Amniotic stem cell (primary cell): ENCODE measurements around the gene MEN1.
"Not testable (repeated sequence)": the region's sequence is repeated elsewhere in the genome, so short reads cannot be mapped to it uniquely, and the experiment has no call there.

Source experiments
- DNase-seq: peaks from one replicate; lab custom pipeline; 2025; lab: John Stamatoyannopoulos, UW

Gene MEN1

GRCh38 chr11:64832467-64833197 is 22.3 kb upstream of the MEN1 start:
- no peak for DNase-seq

DNA sequence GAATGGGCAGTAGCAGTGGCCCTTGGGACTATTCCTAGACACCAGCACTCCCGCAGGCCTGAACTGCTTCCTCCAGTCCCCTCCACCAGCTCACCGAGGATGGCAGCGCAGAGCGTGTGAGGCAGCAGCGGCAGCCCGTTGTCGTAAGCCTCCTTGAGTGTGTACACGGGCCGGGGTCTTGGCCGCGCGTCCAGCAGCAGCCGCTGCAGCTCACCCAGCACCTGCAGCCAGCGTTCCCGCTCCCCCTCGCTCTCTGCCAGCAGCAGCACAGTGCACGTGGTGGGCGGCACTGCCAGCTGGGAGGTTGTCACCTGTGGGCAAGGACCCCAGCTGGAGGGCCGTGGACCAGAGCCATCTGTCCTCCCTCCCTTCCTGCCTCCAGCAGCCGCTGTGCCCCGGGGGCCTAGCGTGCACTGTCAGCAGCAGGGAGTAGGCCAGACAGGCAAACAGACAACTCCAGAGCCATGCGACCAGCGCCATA is 21.1 kb upstream of the MEN1 start:
- DNase-seq = no peak

- DNase-seq = no peak
Observed at GRCh38 chr11:64829536-64830251, 19.3 kb upstream of the MEN1 start.

DNA sequence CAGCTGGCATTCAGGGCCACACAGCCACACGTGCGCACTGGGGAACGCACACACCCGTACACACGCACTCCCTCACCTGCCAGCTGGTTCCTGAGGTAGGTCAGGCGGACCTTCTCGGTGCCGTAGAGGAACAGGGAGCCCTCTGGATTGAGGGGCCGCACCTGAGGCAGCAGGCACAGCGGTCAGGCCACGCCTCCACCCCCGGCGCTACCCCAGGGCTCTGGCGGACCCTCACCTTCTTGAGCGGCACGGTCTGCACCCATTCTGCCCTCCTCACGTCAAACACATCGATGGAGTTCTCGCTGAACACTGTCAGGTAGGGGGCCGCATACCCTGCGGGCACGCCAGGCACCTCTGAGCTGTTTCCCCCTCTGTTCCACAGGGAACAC is 17.1 kb upstream of the MEN1 start:
- DNase-seq = no peak

- no peak for DNase-seq
Observed at GRCh38 chr11:64826578-64827450, 16.5 kb upstream of the MEN1 start.

DNA sequence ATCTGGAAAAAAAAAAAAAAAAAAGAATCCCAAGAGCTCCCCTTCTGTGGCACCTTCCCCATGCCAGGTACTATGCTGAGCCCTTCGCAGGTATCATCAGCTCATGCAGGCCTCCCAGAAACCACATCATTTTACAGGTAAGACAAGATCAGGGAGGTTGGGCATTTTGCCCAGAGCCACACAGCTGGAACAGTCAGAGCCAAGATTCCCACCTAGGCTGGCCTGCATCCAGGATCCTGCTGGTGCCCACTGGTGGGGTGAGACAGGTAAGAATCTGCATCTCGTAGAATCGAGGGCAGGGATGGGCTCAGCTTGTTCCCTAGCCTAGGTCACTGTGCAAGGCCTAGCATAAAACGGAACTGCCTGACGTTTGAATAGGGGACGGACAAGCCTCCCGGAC is 15.7 kb upstream of the MEN1 start:
- DNase-seq = no peak

DNA sequence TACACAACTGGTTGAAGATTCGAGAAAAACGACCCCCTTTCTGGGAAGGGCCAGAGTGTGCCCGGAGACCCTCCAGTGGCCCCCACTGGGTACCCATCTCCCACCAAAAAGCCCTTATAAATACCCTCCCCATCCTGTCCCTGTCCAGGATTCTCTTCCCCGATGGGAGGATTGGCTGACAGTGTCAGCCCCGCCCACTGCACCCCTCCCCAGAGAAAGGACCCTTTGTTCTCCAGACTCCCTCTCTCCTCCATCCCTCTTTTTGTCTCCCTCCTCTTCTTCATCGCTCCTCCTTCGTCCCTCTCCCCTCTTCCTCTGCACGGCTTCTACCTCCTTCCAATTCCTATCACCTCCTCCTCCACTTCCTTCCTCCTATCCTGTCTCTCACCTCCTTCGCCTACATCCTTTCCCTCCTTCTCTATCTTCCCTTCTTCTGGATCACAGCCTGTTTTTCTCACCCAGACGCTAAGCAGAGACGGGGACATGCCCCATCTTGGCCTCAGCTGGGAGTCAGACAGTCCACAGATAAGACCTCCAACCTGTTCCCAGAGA is 13.3 kb upstream of the MEN1 start:
- no peak for DNase-seq

GRCh38 chr11:64817476-64817875 is 7.1 kb upstream of the MEN1 start:
- no peak for DNase-seq

DNA sequence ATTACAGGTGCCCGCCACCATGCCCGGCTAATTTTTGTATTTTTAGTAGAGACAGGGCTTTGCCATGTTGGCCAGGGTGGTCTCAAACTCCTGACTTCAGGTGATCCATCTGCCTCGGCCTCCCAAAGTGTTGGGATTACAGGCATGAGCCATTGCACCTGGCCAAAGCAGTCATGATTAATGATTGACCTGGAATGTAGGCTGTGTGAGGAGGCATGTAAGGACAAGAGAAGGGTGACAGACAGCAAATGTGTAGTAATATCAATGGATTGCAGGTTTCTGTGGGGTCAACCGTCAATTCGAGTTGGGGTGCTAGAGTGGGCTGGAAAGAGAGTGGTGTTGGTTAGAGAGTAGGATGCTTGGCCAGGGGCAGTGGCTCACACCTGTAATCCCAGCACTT is 5.1 kb upstream of the MEN1 start:
- DNase-seq = not testable (repeated sequence)

DNA sequence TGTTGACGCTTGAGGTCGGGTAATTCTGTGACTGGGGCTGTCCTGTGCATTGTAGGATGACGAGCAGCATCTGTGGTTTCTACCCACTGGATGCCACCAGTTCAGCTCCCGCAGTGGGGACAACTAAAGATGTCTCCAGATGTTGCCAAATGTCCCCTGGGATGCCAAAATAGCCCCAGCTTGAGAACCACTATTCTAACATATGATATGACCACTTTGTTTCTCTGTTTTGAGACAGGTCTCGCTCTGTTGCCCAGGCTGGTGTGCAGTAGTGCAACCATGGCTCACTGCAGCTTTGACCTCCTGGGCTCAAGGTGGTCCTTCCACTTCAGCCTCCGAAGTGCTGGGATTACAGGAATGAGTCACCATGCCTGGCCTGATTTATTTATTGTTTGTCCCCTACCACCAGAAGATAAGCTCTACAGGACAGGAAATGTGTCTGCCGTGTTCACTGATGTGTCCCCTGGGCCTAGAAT is 4.4 kb upstream of the MEN1 start:
- DNase-seq = no peak

GRCh38 chr11:64813826-64814225 is 3.5 kb upstream of the MEN1 start:
- DNase-seq = no peak

DNA sequence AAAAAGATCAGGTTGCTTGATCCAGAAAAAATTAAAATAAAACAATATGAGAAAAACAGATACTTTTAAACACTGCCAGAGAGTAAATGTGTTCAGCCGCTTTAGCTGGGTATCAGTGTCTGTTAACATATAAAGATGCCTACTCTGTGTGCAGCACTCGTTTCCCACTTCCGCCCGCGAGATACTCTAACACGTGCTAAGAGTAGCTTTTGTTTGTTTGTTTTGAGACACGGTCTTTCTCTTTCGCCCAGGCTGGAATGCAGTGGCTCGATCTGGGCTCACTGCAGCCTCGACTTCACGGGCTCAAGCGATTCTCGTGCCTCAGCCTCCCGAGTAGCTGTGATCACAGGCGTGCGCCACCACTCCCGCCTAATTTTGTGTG is 531 bp upstream of the MEN1 start:
- no peak for DNase-seq

DNA sequence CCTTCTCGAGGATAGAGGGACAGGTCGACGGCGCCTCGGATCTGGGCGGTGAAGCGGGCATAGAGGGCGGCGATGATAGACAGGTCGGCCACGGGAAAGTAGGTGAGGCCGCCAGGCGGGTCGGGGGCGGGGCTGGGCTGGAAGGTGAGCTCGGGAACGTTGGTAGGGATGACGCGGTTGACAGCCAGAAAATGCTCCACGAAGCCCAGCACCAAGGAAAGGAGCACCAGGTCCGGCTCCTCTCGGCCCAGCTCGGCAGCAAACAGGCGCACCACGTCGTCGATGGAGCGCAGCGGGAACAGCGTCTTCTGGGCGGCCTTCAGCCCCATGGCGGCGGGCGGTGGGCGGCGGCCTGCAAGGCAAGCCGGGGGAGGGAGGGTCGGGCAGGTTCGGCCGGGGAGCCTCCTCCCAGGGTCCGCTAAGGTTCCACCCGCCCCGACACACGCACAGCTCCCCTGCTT is 540 bp downstream of the MEN1 start:
- no peak for DNase-seq

DNA sequence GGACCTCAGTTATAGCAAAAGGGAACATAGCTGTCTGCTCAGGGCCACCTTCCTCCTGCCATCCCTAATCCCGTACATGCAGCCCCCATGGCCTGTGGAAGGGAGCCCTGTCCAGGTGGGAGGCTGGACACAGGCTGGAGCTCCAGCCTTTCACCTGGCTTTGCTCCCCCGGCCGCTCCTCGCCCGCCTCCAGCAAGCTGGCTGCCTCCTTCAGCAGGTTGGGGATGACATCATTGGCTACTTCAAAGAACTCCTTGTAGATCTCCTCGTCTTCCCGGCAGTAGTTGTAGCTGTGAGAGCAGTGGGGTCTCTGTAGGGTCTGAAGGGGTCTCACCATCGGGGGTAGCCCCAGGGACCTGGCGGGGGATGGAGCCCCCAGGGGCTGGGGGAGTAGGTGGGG is 4.9 kb downstream of the MEN1 start:
- DNase-seq = no peak

- DNase-seq = no peak
Observed at GRCh38 chr11:64804346-64805210, 5.8 kb downstream of the MEN1 start.

- no peak for DNase-seq
Observed at GRCh38 chr11:64803846-64804345, 6.5 kb downstream of the MEN1 start.

- DNase-seq = peak; percentile 87
Observed at GRCh38 chr11:64803158-64803845, 7.0 kb downstream of the MEN1 start, which contains the start of gene MAP4K2. TSS of gene MAP4K2 (minus strand) at chr11:64803214. CDS start at chr11:64803149, 65 bp downstream.

GRCh38 chr11:64802370-64803157 is 7.8 kb downstream of the MEN1 start:
- no peak for DNase-seq
